Stimulated activated effector memory CD8-positive, alpha-beta T cell treated with anti-CD3 and anti-CD28 coated beads, Interleukin-12 subunit alpha, Interleukin-12 subunit beta, amount 100 ng/mL, for 72 hours (primary cell): ENCODE results near the gene VDR.

Source experiments
- ATAC-seq: fragments of 150-1000 bp; cut with Tn5 transposase; 2 replicates; pipeline ENCODE4 v1.10.0; 2021
- DNase-seq, 2 donors: peaks; one replicate each; pipeline ENCODE4 v3.0.0; 2021 to 2022; ENCODE audit warnings: low spot score in 2 of 2
- H3K27ac Mint-ChIP-seq: one replicate; pipeline ENCODE4 v1.8.0; 2022; ENCODE audit warnings: mild to moderate bottlenecking, mixed read lengths
- H3K36me3 Mint-ChIP-seq: one replicate; pipeline ENCODE4 v1.8.0; 2022; ENCODE audit warnings: mild to moderate bottlenecking, mixed read lengths
- H3K4me1 Mint-ChIP-seq: one replicate; pipeline ENCODE4 v1.8.0; 2022; ENCODE audit warnings: mixed read lengths
- H3K4me3 Mint-ChIP-seq: one replicate; pipeline ENCODE4 v1.8.0; 2022; ENCODE audit warnings: mild to moderate bottlenecking, mixed read lengths
- H3K9me3 Mint-ChIP-seq: one replicate; pipeline ENCODE4 v1.8.0; 2022; ENCODE audit warnings: mixed read lengths

VDR gene

DNA sequence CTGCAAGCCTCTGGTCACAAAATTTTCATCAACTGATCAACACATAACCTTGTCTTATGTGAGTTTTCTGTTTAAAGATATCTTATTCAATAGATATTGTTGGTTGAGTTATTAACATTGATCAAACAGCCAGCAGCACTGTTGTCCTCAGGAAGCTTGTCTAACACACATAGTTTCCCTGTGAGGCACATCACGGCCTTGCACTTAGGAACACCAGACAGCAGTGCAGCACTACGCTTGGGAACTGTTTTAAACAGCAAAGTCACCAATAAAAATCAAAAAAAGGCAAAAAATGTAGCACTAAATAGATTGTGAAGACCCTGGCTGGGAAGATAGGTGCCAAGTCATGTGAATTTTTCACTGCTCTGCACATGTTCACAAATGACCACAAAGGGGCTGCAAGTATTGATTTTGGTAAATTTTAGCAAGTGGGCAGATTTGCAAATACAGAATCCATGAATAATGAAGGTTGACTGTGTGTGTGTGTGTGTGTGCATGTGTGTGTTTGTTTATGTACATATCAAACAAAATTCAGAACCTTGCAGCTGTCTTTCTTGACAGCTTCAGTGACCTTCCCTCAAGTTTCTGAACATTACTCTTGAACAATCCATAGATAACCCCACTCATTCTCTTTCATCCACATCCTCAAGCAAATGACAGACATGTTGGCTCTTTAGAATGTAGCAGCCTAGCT lies 28.9 kb downstream of the VDR start:
- Mint-ChIP-seq H3K36me3 (peaks cover 99% of the 10 kb centered on the region), H3K27ac (no peak overlapping the region), H3K4me1 (peaks cover 74% of the 10 kb centered on the region), H3K9me3 (no peaks in the 10 kb centered on the region), H3K4me3 (no peak overlapping the region)
- DNase-seq (no peak), ATAC-seq (no peak)

DNA sequence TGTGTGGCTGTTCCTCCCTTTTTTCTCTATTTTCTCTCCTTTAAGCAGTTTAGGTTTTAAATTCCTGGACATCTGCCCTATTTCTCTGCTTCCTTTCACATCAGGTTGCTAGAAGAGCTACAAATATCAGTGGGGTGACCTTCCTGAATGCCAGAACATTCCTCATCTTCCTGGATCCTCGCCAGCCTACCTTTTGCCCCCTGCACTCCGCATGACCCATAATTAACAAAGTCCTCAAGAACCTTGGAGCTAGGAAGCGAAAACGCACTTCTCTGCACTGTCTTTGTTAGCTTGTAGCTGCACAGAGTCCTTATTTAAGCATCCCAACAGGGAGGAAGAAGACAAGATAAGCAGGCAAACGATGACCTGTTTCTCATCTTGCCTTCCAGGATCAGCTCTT lies 30.5 kb downstream of the VDR start:
- Mint-ChIP-seq H3K9me3 (no peaks in the 10 kb centered on the region), H3K27ac (no peak overlapping the region), H3K36me3 (peaks cover 100% of the 10 kb centered on the region), H3K4me1 (peaks cover 79% of the 10 kb centered on the region), H3K4me3 (no peak overlapping the region)
- ATAC-seq, result no peak
- no peak for DNase-seq

DNA sequence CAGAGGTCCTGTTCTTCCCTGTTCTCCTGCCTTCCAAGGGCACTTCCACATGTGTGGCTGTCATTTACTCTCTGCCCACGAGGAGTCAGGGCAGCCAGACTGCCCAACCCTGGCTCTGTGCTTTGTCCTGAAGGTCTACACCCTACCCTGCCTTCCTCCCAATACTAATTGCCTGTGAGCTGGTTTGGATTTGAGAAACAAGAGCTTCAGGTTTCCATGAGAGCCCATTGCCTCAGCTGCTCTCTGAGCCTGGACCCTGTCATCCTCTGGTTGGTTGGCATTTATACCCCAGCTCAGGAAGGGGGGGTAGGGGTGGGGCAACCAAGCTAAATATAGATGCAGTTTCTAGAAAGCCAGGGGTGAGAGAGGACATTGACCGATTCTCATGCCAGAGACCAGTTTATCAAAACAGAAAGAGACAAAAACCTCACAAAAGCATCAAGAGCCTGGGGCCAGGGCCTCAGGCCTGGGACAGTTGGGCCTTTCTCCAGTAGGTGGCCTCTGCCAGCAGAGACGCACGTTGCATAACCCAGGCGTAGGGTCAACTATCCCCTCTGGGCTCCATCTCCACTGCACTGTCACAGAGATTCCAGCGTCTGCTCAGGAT lies 34.5 kb downstream of the VDR start:
- DNase-seq (no peak), ATAC-seq (peak; percentile 5)
- Mint-ChIP-seq H3K27ac (peak overlapping the region; percentile 74), H3K36me3 (peaks cover 99% of the 10 kb centered on the region), H3K9me3 (no peaks in the 10 kb centered on the region), H3K4me3 (peak overlapping the region; percentile 59), H3K4me1 (peaks cover 86% of the 10 kb centered on the region)

DNA sequence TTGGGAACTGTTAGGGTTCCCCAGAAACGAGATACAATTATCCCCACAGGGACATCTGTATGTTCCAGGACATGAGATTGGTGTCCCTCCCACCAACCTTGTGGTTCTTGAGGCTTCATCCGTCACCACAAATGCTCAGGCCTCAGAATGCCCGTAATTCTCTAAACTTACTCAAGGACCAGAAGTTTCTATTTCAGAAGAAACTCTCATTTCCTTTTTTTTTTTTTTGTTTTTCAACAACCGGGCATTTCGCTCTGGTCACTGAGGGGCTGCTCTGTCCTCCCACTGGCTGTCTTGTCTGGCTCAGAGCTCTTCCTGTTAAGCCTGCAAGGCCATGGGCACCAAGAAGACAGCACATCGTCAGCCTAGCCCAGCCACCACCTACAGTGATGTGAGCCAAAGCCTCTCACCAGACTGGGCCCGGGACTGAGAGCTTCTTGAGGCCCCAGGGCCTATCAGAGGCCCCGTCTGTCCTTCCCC lies 36.2 kb downstream of the VDR start:
- H3K36me3 Mint-ChIP-seq, result peaks cover 99% of the 10 kb centered on the region
- peak overlapping the region; percentile 93 for H3K27ac Mint-ChIP-seq
- DNase-seq (no peak), ATAC-seq (peak; percentile 35)
- peak overlapping the region; percentile 59 for H3K4me3 Mint-ChIP-seq
- peaks cover 89% of the 10 kb centered on the region for H3K4me1 Mint-ChIP-seq
- no peaks in the 10 kb centered on the region for H3K9me3 Mint-ChIP-seq

DNA sequence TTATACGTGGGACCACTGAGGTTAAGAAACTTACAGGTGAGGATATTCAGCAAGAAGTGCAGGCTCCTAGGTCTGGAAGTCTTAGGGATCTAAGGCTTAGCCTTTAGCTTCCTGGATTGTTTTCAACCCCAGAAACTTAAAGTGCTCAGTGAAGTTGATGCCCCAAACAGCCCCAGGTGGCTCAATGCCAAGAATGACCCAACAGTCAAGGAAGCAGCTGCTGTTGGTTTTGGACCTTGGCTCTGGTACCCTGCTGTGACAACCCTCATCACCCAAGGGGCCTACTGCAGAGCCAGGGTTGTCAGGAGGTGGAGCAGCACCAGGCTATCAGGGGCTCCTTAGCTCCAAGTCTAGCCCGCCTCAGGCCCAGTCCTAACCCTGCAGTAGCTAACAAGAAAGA lies 36.8 kb downstream of the VDR start:
- peaks cover 92% of the 10 kb centered on the region for H3K4me1 Mint-ChIP-seq
- H3K4me3 Mint-ChIP-seq, result peak overlapping the region; percentile 59
- H3K27ac Mint-ChIP-seq, result peak overlapping the region; percentile 93
- DNase-seq, result no peak
- no peak for ATAC-seq
- peaks cover 99% of the 10 kb centered on the region for H3K36me3 Mint-ChIP-seq
- no peaks in the 10 kb centered on the region for H3K9me3 Mint-ChIP-seq

DNA sequence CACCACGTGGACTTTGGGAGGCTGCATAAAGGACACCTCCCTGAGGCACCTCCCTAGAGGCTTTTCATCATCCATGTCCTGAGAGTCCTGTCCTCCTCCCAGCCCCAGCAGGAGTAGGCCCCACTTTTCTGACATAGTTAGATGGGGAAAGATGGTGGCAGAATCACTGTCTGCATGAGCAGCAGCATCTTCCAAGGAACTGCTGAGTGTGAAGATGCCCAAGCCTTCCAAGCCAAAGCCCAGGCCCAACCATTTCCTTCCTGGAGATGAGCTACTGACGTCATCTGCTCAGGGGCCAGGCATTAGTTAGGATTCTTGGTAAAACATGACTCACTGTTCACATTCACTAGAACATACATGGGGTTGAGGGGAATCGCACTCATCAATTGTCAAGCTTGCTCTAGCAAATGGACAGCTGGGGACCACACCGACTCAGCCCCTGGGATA lies 37.3 kb downstream of the VDR start:
- H3K27ac Mint-ChIP-seq, result peak overlapping the region; percentile 93

DNA sequence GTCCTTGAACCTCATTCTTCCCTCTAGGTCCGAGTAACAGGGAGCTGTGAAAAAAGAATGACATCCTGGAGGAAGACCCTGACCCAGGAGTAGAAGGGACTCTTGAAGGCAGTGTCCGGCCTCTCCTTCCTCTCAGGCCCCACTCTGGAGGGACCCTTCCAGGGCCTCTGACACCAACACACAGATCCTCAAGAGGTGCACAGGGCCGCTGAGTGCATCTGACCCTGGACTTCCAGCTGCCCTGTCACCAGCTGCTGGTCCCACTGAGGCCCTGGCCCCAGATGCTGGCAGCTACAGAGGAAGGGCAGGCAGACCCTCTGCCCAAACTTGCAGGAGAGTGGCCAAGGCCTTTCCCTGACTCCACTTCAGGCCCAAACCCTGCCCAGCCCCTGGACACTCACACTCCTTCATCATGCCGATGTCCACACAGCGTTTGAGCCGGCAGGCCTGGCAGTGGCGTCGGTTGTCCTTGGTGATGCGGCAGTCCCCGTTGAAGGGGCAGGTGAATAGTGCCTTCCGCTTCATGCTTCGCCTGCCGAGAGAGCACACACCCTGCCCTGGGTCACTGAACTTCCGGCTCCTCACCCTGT lies 40.1 kb downstream of the VDR start:
- Mint-ChIP-seq H3K4me1 (peaks cover 89% of the 10 kb centered on the region), H3K9me3 (no peaks in the 10 kb centered on the region), H3K4me3 (no peak overlapping the region), H3K27ac (peak overlapping the region; percentile 81), H3K36me3 (peaks cover 99% of the 10 kb centered on the region)
- no peak for DNase-seq
- ATAC-seq, result no peak

More for the DNA sequence above, 37.3 kb downstream of the VDR start:
- Mint-ChIP-seq H3K4me1 (peaks cover 92% of the 10 kb centered on the region), H3K36me3 (peaks cover 99% of the 10 kb centered on the region), H3K4me3 (peak overlapping the region; percentile 59), H3K9me3 (no peaks in the 10 kb centered on the region)
- ATAC-seq, result peak; percentile 88
- peak in 1 of 2 donors; percentile 66 for DNase-seq

DNA sequence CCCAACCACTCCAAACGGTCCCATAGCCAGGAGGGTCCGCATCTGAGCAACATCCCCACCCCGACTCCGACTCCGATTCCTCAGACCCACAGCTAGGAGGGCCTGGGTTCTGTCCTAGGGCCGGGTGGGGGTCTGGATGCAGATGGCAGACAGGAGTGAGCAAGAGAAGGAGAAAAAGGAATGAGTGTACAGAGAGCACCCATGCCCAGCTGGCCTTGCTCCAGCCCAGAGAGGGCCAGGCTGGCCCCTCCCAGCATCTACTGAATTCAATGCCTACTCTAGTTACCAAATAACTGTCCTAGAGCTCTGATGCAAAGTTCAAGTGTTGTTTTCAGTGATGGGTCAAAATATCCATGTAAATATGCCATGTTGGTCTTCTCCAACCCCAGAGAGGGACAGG lies 40.8 kb downstream of the VDR start:
- Mint-ChIP-seq H3K9me3 (no peaks in the 10 kb centered on the region), H3K4me1 (peaks cover 89% of the 10 kb centered on the region), H3K27ac (peak overlapping the region; percentile 81), H3K36me3 (peaks cover 99% of the 10 kb centered on the region), H3K4me3 (no peak overlapping the region)
- ATAC-seq (no peak), DNase-seq (no peak)

DNA sequence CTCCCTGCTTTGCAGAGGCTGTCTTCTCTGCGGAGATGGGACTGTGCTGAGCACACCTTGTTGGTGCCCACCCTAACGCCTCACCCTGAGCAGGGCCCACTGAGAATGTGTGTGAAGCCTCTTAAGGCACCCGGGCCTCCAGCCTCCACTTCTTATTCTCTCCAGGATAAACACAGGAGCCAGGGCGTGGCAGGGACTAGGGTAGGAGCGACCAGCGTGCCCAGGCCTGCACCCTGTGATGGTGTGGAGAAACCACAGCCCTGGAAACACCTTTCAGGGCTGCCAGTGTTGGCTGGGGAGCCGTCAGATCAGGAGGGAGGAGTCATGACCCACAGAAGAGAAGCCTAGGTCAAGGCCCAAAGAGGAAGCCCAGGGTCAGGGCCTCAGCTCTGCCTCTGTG lies 41.3 kb downstream of the VDR start:
- Mint-ChIP-seq H3K4me1 (peaks cover 89% of the 10 kb centered on the region), H3K9me3 (no peaks in the 10 kb centered on the region), H3K36me3 (peaks cover 99% of the 10 kb centered on the region), H3K27ac (peak overlapping the region; percentile 81), H3K4me3 (no peak overlapping the region)
- ATAC-seq (no peak), DNase-seq (no peak)

DNA sequence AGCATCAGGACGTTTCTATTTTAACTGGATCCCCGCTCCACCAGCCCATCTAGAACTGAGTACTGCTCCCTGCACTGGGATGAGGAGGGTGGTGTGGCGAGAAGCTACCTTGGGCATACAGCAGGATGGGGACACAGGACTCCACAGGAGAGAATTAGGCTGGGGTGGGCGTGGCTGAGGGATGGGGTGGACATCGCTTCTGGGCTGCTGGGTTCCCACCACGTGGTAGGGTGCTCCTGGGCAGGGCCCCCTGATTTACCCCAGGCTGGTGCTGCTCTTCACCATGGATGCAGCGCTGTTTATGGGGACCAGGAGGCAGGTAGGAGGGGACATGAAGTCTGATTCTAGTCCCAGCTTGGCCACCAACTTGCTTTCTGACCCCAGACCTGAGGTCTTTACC lies 41.9 kb downstream of the VDR start:
- Mint-ChIP-seq H3K27ac (peak overlapping the region; percentile 81), H3K36me3 (peaks cover 100% of the 10 kb centered on the region)

DNA sequence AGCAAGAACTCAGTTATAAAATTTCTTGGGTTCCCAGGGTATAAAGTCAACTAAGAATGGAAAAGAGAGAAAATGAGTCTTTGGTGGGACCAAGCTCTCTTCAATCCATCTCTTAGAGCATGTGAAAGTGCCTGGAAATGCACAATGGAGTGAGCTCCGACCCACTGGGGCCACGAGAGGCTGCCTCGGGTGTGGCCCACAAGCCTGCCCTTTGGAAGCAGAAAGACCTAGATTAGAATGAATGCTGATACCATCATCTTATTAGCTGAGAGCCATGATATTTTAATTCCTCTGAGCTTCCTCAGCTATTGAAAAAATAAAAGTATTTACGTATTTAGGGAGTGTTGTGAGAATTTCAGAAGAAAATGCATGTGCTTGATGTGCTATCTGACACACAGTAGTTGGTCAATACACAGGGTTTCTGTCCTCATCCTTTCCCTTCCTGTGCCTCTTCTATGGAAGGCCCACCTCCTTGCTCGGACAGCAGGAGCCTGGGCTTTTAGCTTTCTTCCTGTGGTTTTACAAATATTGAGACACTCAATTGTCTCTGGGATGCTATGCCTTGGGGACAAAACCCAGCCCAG lies 42.5 kb downstream of the VDR start:
- H3K4me1 Mint-ChIP-seq, result peaks cover 80% of the 10 kb centered on the region
- H3K36me3 Mint-ChIP-seq, result peaks cover 100% of the 10 kb centered on the region

More for the DNA sequence above, 41.9 kb downstream of the VDR start:
- H3K4me3 Mint-ChIP-seq, result no peak overlapping the region
- H3K9me3 Mint-ChIP-seq, result no peaks in the 10 kb centered on the region
- H3K4me1 Mint-ChIP-seq, result peaks cover 86% of the 10 kb centered on the region
- no peak for DNase-seq
- ATAC-seq, result no peak

DNA sequence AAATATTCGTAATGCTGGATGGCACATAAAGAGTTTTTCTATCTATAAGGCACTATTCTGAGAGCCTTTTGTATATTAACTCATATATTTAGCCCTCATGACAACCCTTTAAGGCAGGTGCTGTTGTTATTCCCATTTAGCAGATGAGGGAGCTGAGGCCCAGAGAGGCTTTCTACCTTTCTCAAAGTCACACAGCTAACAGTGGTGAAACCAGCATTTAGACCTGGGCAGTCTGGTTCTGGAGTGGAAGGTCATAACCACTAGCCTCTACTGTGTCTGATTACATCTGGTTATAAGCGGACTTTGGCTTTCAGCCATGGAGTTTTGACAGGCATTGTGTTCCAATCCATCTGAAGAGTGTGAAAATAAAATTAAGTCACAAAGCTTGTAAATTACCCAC lies 43.9 kb downstream of the VDR start:
- Mint-ChIP-seq H3K27ac (peak overlapping the region; percentile 96), H3K4me1 (peaks cover 70% of the 10 kb centered on the region), H3K36me3 (peaks cover 100% of the 10 kb centered on the region), H3K4me3 (peak overlapping the region; percentile 61), H3K9me3 (no peaks in the 10 kb centered on the region)
- ATAC-seq (no peak), DNase-seq (no peak)

More for the DNA sequence above, 42.5 kb downstream of the VDR start:
- Mint-ChIP-seq H3K9me3 (no peaks in the 10 kb centered on the region), H3K4me3 (no peak overlapping the region), H3K27ac (peak overlapping the region; percentile 81)
- no peak for ATAC-seq
- DNase-seq, result no peak

DNA sequence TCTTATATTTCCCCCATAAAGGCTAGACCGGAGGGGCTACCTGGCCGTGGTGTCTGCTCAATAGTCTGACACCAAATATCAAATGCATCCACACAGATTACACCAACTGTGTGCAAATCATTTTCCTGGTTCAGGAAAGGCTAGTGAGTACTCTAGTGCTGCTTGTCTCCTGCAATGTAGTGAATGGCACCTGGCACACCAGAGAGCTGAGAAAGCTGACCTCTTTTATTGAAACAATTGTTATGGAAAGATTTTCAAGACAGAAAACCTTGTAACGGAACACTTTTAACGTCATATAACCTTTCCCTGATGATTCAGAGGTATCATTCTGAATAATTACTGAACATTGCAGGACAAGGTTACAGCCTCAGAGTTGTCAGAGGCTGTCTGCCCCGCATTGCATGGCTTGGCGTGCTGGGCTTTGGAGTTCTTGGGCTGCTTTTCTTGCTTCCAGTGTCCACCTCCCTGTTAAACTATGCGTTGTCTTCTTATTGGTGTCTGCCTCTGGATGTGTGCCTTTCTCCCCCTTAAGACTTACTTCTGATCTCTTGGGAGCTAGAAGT lies 44.4 kb downstream of the VDR start:
- H3K27ac Mint-ChIP-seq, result peak overlapping the region; percentile 96
- H3K4me1 Mint-ChIP-seq, result peaks cover 68% of the 10 kb centered on the region

DNA sequence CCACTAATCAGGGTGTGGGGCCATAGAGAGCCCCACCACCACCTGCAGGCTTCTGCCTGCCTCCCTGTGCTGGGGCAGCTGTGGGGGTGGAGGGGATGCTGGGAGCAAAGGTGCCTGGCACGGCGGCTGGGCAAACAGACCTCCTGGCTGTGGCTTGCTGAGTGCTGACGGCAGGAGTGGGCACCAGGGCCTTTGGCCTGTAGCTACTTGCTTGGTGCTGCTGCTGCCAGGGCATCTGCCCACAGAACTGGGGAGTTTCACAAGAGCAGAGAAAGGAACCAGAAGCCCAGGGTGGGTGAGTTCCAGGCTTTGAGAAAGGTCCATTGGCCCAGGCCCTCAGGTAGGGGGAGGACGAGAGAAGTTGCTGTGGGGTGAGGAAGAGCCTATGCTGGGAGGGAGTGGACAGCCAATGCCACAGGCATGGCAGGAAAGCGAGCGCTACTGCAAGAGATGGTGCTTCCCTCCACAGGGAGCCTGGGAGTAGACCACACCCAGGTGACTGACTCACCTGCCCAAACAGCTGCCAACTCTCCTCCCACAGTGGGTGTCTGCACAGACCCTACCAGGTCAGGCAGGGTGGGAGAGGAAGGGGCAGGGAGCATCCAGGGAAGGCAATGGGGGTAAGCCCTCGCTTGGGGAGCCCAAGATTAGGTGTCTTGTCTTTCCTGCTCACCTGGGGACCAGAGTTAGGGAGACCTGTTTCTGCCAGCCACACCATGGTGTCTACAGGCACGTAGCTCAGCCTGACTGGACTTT lies 46.1 kb downstream of the VDR start:
- H3K4me3 Mint-ChIP-seq, result no peak overlapping the region
- peak overlapping the region; percentile 96 for H3K27ac Mint-ChIP-seq
- H3K9me3 Mint-ChIP-seq, result no peaks in the 10 kb centered on the region
- ATAC-seq (no peak), DNase-seq (no peak)
- H3K36me3 Mint-ChIP-seq, result peaks cover 100% of the 10 kb centered on the region
- H3K4me1 Mint-ChIP-seq, result peaks cover 51% of the 10 kb centered on the region

More for the DNA sequence above, 44.4 kb downstream of the VDR start:
- peak overlapping the region; percentile 61 for H3K4me3 Mint-ChIP-seq
- H3K9me3 Mint-ChIP-seq, result no peaks in the 10 kb centered on the region
- ATAC-seq, result peak; percentile 93
- DNase-seq, result no peak
- peaks cover 100% of the 10 kb centered on the region for H3K36me3 Mint-ChIP-seq
